Neural cell (in vitro differentiated cells): Measurements from ENCODE around the gene TRMU.

Experiments
- EP300 ChIP-seq: fragments of 450-650 bp; conservative IDR thresholded peaks from 2 replicates; pipeline ENCODE4 v1.6.1; 2014; ENCODE audit warnings: antibody characterized with exemption, mild to moderate bottlenecking, moderate library complexity; ENCODE audit not compliant: poor library complexity, severe bottlenecking
- EZH2 ChIP-seq: fragments of 200-600, 300-800 bp; shearing (Covaris generic), sonication (generic); IDR thresholded peaks from 2 replicates; pipeline ENCODE4 v1.6.1; 2014; ENCODE audit warnings: antibody characterized with exemption, low read length, borderline replicate concordance, mild to moderate bottlenecking; ENCODE audit not compliant: insufficient read depth, poor library complexity, severe bottlenecking
- MXI1 ChIP-seq: fragments of 450-650 bp; conservative IDR thresholded peaks from 2 replicates; pipeline ENCODE4 v1.6.1; 2014; ENCODE audit warnings: antibody characterized with exemption, mild to moderate bottlenecking; ENCODE audit not compliant: poor library complexity, severe bottlenecking
- POLR2AphosphoS5 ChIP-seq: IDR thresholded peaks from 2 replicates; pipeline ENCODE4 v1.6.1; 2012
- RAD21 ChIP-seq: fragments of 450-650 bp; conservative IDR thresholded peaks from 2 replicates; pipeline ENCODE4 v1.6.1; 2014; ENCODE audit warnings: antibody characterized with exemption, mild to moderate bottlenecking, moderate library complexity
- SMC3 ChIP-seq: fragments of 450-650 bp; conservative IDR thresholded peaks from 2 replicates; pipeline ENCODE4 v1.6.1; 2014; ENCODE audit warnings: antibody characterized with exemption, mild to moderate bottlenecking, moderate library complexity; ENCODE audit not compliant: poor library complexity
- TAF1 ChIP-seq: IDR thresholded peaks from 2 replicates; pipeline ENCODE4 v1.6.1; 2012; ENCODE audit warnings: low read depth
- TF ChIP-seq, protein P1 (sequence below): fragments of 450-650 bp; IDR thresholded peaks from 2 replicates; pipeline ENCODE4 v1.5.1; 2014; ENCODE audit warnings: antibody characterized with exemption, mild to moderate bottlenecking, moderate library complexity; ENCODE audit not compliant: poor library complexity, severe bottlenecking
- TF ChIP-seq, protein P2 (sequence below): IDR thresholded peaks from 2 replicates; pipeline ENCODE4 v1.6.1; 2012; ENCODE audit warnings: borderline replicate concordance

DNA sequence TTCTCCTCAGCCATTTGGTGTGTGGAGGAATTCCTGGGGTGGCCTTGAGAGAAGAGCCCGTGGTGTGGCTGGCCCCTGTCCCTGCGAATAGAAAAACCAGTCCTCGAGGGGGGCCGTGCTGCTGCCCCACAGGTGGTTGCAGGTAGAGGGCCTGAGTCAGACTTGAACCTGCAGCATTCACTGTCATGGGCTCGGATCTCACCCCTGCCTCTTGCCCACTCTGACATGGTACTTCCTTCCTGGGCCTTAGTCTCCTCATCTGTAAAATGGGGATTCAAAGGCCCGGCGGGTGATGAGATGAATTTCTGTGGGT is 19.4 kb downstream of the TRMU start:
- TF ChIP-seq POLR2AphosphoS5 (no peak), EP300 (no peak), RAD21 (no peak), EZH2 (no peak), MXI1 (no peak), TAF1 (no peak), SMC3 (no peak)
- TF ChIP-seq, protein P1, sequence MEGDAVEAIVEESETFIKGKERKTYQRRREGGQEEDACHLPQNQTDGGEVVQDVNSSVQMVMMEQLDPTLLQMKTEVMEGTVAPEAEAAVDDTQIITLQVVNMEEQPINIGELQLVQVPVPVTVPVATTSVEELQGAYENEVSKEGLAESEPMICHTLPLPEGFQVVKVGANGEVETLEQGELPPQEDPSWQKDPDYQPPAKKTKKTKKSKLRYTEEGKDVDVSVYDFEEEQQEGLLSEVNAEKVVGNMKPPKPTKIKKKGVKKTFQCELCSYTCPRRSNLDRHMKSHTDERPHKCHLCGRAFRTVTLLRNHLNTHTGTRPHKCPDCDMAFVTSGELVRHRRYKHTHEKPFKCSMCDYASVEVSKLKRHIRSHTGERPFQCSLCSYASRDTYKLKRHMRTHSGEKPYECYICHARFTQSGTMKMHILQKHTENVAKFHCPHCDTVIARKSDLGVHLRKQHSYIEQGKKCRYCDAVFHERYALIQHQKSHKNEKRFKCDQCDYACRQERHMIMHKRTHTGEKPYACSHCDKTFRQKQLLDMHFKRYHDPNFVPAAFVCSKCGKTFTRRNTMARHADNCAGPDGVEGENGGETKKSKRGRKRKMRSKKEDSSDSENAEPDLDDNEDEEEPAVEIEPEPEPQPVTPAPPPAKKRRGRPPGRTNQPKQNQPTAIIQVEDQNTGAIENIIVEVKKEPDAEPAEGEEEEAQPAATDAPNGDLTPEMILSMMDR = no peak
- TF ChIP-seq, protein P2, sequence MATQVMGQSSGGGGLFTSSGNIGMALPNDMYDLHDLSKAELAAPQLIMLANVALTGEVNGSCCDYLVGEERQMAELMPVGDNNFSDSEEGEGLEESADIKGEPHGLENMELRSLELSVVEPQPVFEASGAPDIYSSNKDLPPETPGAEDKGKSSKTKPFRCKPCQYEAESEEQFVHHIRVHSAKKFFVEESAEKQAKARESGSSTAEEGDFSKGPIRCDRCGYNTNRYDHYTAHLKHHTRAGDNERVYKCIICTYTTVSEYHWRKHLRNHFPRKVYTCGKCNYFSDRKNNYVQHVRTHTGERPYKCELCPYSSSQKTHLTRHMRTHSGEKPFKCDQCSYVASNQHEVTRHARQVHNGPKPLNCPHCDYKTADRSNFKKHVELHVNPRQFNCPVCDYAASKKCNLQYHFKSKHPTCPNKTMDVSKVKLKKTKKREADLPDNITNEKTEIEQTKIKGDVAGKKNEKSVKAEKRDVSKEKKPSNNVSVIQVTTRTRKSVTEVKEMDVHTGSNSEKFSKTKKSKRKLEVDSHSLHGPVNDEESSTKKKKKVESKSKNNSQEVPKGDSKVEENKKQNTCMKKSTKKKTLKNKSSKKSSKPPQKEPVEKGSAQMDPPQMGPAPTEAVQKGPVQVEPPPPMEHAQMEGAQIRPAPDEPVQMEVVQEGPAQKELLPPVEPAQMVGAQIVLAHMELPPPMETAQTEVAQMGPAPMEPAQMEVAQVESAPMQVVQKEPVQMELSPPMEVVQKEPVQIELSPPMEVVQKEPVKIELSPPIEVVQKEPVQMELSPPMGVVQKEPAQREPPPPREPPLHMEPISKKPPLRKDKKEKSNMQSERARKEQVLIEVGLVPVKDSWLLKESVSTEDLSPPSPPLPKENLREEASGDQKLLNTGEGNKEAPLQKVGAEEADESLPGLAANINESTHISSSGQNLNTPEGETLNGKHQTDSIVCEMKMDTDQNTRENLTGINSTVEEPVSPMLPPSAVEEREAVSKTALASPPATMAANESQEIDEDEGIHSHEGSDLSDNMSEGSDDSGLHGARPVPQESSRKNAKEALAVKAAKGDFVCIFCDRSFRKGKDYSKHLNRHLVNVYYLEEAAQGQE = no peak
